Activated CD4-positive, alpha-beta T cell treated with anti-CD3 and anti-CD28 coated beads for 1 hour (primary cell): Measurements from ENCODE around the gene POLR3E.
"Not testable (repeated sequence)": the region's sequence is repeated elsewhere in the genome, so short reads cannot be mapped to it uniquely, and the experiment has no call there.

Source experiments
- DNase-seq: peaks from one replicate; pipeline ENCODE4 v3.0.0-alpha.2; 2020

The POLR3E gene

DNA sequence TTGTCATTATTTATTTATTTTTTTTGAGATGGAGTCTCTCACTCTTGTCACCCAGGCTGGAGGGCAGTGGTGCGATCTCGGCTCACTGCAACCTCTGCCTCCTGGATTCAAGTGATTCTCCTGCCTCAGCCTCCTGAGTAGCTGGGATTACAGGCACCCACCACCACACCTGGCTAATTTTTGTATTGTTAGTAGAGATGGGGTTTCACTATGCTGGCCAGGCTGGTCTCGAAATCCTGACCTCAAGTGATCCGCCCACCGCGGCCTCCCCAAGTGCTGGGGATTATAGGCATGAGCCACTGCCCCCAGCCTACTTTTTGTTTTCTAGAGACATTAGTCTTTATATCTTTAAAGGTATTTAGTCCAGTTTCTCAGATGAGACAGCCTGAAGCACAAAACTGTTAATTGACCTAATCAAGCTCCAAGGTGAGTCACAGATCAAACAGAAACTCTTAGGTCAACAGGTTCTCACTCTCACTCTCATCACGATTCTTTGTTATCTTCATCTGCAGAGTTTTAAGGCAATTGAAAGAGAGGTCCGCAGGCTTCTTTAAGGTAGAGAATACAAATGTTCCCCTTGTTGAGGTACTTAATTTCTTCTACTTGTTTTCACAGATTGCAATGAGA, 71.1 kb downstream of the POLR3E start:
- not testable (repeated sequence) for DNase-seq

DNA sequence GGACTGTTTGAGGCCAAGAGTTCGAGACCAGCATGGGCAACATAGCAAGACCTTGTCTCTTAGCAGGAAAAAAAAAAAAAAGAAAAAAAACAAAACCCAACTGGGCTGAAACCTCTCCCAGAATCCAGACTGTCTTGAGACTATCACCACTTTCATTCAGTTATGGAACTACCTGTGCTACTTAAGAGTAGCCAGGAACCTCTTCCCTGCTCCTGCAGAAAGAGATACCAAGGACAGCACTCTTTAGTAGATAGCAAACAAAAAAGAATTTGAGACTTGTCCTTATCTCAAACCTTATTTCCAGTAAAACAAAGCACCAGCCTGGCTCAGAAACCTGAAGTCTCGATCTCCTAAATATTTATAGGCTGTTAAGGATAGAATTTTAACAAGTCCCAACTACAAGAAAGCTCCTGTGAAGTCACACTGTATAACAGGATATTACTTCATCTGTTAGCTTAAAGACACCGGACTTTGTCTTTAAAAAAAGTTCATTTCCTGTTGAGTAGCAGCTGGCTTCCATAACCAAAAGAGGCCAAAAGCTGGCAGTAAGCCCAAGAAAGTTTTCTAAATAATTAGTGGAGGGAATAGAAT, 72.1 kb downstream of the POLR3E start:
- DNase-seq, result no peak

GRCh38 chr16:22370038-22370820, 73.0 kb downstream of the POLR3E start:
- DNase-seq, result no peak

- no peak for DNase-seq
Observed at GRCh38 chr16:22372882-22373661, 75.9 kb downstream of the POLR3E start.

- peak; percentile 18 for DNase-seq
Observed at GRCh38 chr16:22373662-22374310, 76.6 kb downstream of the POLR3E start.

DNA sequence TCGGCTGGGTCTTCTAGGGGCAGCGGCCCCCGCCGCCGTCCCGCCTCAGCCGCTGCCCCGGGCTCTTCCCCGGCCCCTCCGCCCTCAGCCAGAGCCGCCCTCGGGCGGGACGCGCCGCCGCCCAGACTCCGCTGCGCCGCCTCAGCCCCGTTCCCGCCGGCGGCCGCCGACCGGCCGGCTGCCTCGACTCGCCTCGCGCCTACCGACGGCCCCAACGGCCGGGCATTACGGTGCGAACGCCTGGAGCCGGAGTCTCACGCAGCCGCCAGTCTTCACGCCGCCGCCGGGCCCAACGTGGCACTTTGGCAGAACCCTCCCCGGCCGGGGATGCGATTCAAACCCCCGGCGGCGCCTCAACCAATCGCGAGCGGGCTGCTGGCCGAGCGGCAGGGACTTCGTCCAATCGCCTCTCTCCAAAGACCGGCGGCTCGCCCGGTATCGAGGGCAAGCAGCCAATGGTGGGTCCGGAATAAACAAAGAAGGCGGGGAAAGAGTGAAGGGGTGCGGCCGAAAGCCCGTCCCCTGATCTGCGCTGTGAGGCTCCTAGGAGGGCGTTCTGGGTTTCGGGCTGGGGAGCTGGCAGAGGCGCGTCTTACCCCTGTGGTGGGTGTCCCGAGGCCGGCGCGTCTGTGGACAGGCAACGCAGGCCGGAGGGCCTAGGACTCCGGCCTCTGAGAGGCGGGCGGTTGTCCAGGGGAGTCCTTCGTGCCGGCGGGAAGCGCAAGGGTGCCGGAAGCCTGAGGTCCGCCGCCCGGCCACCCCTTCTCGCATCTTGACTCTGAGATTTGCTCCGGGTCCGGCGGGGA, 77.3 kb downstream of the POLR3E start, which contains the start of gene CDR2:
TSS of gene CDR2 (minus strand) at position 309 of the 806 bp plus-strand sequence. CDS start 310 bp downstream, outside the sequence.
- peak; percentile 98 for DNase-seq

- no peak for DNase-seq
Observed at GRCh38 chr16:22375117-22375962, 78.1 kb downstream of the POLR3E start.

DNA sequence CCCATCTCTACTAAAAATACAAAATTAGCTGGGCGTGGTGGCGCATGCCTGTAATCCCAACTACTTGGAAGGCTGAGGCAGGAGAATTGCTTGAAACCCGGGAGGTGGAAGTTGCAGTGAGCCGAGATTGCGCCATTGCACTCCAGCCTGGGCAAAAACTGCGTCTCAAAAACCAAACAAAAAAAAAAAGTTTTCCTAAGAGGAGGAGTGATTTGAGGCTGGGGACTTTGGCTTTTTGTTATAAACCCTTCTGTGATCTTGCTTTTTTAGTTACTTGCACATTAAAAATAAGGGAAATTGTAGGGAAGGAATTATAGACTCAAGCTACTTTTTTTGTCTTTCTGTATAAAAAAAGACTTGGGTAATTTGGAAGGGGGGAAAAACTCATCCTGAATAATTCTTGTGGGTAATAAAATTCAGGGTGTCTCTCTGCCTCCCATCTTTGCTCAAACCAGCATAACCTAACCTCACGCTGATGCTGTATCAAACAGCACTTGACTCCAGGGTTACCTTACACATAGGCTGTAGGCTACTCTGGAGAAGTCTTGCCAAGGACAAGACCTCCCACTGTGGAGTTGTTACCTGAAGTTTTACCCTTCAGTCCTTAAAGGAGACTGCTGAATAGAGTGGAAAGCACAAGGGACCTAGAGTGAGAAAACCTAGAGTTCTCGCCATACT, 78.9 kb downstream of the POLR3E start:
- DNase-seq, result no peak

DNA sequence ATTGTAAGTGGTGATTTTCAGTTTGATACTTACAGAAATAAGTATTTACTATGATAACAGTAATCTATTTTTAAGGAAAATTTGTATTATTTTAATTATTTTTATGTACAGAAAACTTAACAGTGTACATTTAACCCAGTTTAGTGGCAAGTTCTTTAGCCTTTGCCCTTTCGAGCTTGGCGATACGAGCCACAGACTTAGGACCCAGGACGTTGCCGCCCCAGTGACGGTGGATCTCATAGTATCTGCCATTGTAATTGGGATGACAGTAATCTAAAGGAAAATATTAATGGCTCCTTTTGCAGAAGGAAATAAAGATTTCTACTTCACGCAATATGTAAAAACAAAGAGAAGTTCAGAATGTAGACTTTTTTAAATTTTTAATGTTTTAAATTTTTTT, 82.4 kb downstream of the POLR3E start:
- DNase-seq, result no peak

GRCh38 chr16:22380529-22380928, 83.3 kb downstream of the POLR3E start:
- DNase-seq, result no peak

DNA sequence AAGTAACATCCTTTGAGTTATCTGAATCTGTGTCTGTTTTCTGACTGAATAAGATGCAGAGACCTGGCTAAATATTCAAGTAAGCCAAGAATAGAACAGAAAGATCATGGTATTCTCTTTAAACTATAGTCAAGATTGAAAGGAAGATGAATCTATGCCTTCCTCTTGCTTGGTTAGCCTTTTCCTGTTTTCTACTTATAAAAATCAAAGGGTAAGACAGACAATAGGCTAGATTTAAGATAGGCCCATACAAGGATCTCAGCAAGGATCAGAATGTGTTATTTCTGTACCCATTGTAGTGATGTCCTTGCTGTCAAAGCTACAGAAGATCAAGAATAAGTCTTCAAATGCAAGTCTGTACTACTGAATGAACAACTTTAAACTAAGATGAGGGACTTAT, 84.2 kb downstream of the POLR3E start:
- no peak for DNase-seq

- no peak for DNase-seq
Observed at GRCh38 chr16:22383827-22384226, 86.6 kb downstream of the POLR3E start.
